Gastrocnemius medialis (tissue), 4 donors: ENCODE results near the gene LEMD2.

Experiments used
- CTCF ChIP-seq, 5 experiments: fragments of 450-650 bp in 3 of 5; fragments of 200-600 bp in 2 of 5; sonication (generic) in 2 of 5; IDR thresholded peaks in 4 of 5; conservative IDR thresholded peaks in 1 of 5; 1 replicate in 4 of 5; 2 replicates in 1 of 5; pipeline ENCODE4 v1.5.1; 2016 to 2019; ENCODE audit warnings: antibody characterized with exemption in 5 of 5, mild to moderate bottlenecking in 3 of 5, moderate library complexity in 3 of 5
- POLR2A ChIP-seq, 2 donors: fragments of 450-650 bp; IDR thresholded peaks; one replicate each; pipeline ENCODE4 v1.6.1; 2017; ENCODE audit warnings: antibody characterized with exemption in 2 of 2, mild to moderate bottlenecking in 2 of 2, moderate library complexity in 2 of 2

DNA sequence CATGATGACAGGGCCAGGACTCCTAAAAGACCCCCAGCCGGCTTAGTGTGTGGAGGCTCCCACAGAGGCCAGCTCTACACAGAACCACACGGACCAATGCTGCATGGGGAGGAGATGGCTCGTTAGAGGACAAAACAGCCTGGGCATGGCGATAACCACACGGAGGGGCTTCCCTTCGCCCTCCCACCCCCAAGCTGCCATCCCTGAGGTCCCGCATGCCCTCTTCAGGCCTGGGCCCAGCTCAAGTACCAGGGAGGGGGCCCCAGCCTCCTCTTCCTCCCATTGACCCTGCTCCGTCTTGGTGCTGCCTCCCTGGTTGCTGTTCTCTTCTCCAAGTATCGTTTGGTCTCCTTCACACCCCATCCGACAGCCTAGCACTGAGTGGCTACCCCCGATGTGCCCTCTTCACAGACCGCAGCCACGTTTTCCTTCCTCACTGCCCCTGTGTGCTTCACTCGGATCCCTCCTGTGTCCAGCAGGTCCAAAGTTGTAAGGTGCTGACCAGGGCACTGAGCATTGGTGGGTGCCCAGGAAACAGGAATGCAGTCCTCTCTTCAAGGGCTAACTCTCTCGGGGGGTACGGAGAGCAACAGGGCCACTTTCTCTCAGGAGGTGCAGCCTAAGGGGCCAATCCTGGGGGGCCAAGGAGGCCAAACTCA is 24.4 kb upstream of the LEMD2 start:
- TF ChIP-seq POLR2A (IDR thresholded peaks at IDR 0.05) (no peak), CTCF (IDR thresholded peaks at IDR 0.05 in 4 of 5, conservative IDR thresholded peaks at IDR 0.05 in 1 of 5) (no peak)
